ENCODE data around the gene KRT20. TPM values are rescaled to one million over a fixed set of nuclear protein-coding genes. Genes with fewer than 3 reads are reported as not detected.

The KRT20 gene
- total RNA-seq, 1 experiment from 2014 or later, result not detected

DNA sequence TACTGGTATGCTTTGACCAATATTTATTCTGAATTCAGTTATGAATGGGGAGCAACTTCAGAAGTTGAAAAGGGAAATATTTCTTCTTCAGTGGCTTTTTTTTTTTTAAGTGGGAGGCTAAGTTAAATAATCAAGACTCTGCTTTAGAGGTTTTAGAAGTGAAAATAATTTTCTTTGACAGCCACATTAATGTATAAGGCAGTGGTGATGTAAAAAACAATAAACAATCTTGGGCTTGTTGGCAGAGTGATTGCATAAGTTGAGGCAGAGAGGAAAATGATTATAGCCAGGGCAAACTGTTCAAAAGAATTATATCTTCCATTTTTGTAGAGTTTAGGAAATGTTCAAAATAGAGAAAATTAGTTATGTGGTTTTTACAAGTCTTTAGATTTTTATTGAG is 12.6 kb downstream of the KRT20 start:
- no peak overlapping the region for H3K4me3 ChIP-seq
- no peaks in the 10 kb centered on the region for H3F3A ChIP-seq (ENCODE audit: insufficient read depth, low read depth)
- H4K20me1 ChIP-seq (ENCODE audit: insufficient read depth), result no peaks in the 10 kb centered on the region
- no peak overlapping the region for H3K4me2 ChIP-seq
- no peak for DNase-seq
- H3K4me1 ChIP-seq (replicated peaks; ENCODE audit: insufficient read depth), result no peaks in the 10 kb centered on the region
- H3K36me3 ChIP-seq (ENCODE audit: low read depth), result no peaks in the 10 kb centered on the region
- POLR2A ChIA-PET (ENCODE audit: unreplicated experiment), result interaction anchor here (0.6 kb wide), 1 partner anchor 29 kb away, joined by 3 read pairs; no protein-coding TSS in a partner anchor
- H3K27me3 ChIP-seq (ENCODE audit: insufficient read depth, low read depth), result no peaks in the 10 kb centered on the region
- H3K9me3 ChIP-seq (ENCODE audit: insufficient read depth, low read depth), result no peaks in the 10 kb centered on the region
- H3K79me2 ChIP-seq (ENCODE audit: low read depth), result no peaks in the 10 kb centered on the region
- no peak overlapping the region for H3K27ac ChIP-seq
- no peak overlapping the region for H2AFZ ChIP-seq
- intact Hi-C loops (cut with micrococcal nuclease; ENCODE audit: unreplicated experiment), result no loop called here
- TF ChIP-seq, protein P1, sequence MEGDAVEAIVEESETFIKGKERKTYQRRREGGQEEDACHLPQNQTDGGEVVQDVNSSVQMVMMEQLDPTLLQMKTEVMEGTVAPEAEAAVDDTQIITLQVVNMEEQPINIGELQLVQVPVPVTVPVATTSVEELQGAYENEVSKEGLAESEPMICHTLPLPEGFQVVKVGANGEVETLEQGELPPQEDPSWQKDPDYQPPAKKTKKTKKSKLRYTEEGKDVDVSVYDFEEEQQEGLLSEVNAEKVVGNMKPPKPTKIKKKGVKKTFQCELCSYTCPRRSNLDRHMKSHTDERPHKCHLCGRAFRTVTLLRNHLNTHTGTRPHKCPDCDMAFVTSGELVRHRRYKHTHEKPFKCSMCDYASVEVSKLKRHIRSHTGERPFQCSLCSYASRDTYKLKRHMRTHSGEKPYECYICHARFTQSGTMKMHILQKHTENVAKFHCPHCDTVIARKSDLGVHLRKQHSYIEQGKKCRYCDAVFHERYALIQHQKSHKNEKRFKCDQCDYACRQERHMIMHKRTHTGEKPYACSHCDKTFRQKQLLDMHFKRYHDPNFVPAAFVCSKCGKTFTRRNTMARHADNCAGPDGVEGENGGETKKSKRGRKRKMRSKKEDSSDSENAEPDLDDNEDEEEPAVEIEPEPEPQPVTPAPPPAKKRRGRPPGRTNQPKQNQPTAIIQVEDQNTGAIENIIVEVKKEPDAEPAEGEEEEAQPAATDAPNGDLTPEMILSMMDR (conservative IDR thresholded peaks at IDR 0.05), result no peak
- TF ChIP-seq EZH2 (IDR thresholded peaks at IDR 0.05; ENCODE audit: low read depth), result no peak
- CTCF ChIA-PET, result no interaction called here
- H3K9me2 ChIP-seq (ENCODE audit: insufficient read depth), result no peaks in the 10 kb centered on the region; the same call in 1 of the 2 replicates
- no TSS peak for BruUV-seq (replicated peaks)

DNA sequence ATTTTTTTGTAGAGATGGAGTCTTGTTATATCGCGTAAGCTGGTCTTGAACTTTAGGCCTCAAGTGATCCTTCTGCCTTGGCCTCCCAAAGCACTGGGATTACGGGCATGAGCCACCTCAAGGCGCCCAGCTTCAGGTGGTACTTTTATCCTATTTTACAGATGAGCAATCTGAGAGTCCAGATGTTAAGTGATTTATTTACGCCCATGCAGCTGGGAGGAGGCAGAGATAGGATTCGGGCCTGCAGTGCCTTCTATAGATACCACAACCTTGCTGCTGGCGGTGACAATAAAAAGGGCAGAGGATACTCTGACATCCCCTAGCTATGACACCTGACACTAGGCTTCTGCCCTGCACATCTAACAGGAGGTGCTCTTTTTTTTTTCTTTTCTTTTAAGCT is 13.7 kb downstream of the KRT20 start:
- H3K79me2 ChIP-seq (ENCODE audit: low read depth), result no peaks in the 10 kb centered on the region
- H3K4me1 ChIP-seq (replicated peaks; ENCODE audit: insufficient read depth), result no peaks in the 10 kb centered on the region
- ChIA-PET POLR2A (ENCODE audit: unreplicated experiment) (no interaction called here), CTCF (interaction anchor here (0.6 to 0.7 kb wide), 2 partner anchors 601 to 792 kb away, joined by 3 to 4 read pairs; no protein-coding TSS in a partner anchor)
- DNase-seq, result no peak
- BruUV-seq (replicated peaks), result no TSS peak
- no peak overlapping the region for H2AFZ ChIP-seq
- no peak for TF ChIP-seq EZH2 (IDR thresholded peaks at IDR 0.05; ENCODE audit: low read depth)
- TF ChIP-seq, protein P1 (conservative IDR thresholded peaks at IDR 0.05), result no peak
- no peak overlapping the region for H3K27ac ChIP-seq
- intact Hi-C loops (cut with micrococcal nuclease; ENCODE audit: unreplicated experiment), result no loop called here
- H3K27me3 ChIP-seq (ENCODE audit: insufficient read depth, low read depth), result no peaks in the 10 kb centered on the region
- H3K36me3 ChIP-seq (ENCODE audit: low read depth), result no peaks in the 10 kb centered on the region
- no peaks in the 10 kb centered on the region; the same call in 1 of the 2 replicates for H3K9me2 ChIP-seq (ENCODE audit: insufficient read depth)
- H3K4me2 ChIP-seq, result no peak overlapping the region
- no peaks in the 10 kb centered on the region for H3K9me3 ChIP-seq (ENCODE audit: insufficient read depth, low read depth)
- no peaks in the 10 kb centered on the region for H3F3A ChIP-seq (ENCODE audit: insufficient read depth, low read depth)
- no peaks in the 10 kb centered on the region for H4K20me1 ChIP-seq (ENCODE audit: insufficient read depth)
- no peak overlapping the region for H3K4me3 ChIP-seq

DNA sequence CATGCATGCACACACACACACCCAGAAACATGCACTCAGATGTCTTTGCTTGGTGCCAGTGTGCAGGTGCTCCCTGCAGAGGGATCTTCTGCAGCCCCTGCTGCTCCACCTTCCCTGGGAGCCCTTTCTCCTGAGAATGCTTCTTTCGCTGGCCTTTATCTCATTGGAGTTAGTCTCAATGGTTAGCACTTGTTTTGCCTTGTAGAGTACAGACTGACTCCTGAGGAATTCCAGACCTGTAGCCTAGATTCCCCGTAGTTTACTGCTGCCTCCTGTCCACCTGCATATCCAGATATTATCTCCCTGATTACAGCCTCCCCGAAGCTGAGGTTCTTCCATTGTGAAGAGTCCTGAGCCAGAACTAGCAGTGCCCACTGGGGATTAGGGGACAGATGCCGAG is 14.9 kb downstream of the KRT20 start:
- H3K4me2 ChIP-seq, result no peak overlapping the region
- DNase-seq, result no peak
- no peaks in the 10 kb centered on the region for H3K79me2 ChIP-seq (ENCODE audit: low read depth)
- H3F3A ChIP-seq (ENCODE audit: insufficient read depth, low read depth), result no peaks in the 10 kb centered on the region
- no peak overlapping the region for H2AFZ ChIP-seq
- H3K36me3 ChIP-seq (ENCODE audit: low read depth), result no peaks in the 10 kb centered on the region
- H3K27ac ChIP-seq, result no peak overlapping the region
- TF ChIP-seq, protein P1 (conservative IDR thresholded peaks at IDR 0.05), result no peak
- TF ChIP-seq EZH2 (IDR thresholded peaks at IDR 0.05; ENCODE audit: low read depth), result no peak
- H4K20me1 ChIP-seq (ENCODE audit: insufficient read depth), result no peaks in the 10 kb centered on the region
- CTCF ChIA-PET, result no interaction called here
- H3K27me3 ChIP-seq (ENCODE audit: insufficient read depth, low read depth), result no peaks in the 10 kb centered on the region
- intact Hi-C loops (cut with micrococcal nuclease; ENCODE audit: unreplicated experiment), result no loop called here
- no peaks in the 10 kb centered on the region for H3K4me1 ChIP-seq (replicated peaks; ENCODE audit: insufficient read depth)
- H3K9me3 ChIP-seq (ENCODE audit: insufficient read depth, low read depth), result no peaks in the 10 kb centered on the region
- no peak overlapping the region for H3K4me3 ChIP-seq
- no TSS peak for BruUV-seq (replicated peaks)
- H3K9me2 ChIP-seq (ENCODE audit: insufficient read depth), result no peaks in the 10 kb centered on the region; the same call in 1 of the 2 replicates
- POLR2A ChIA-PET (ENCODE audit: unreplicated experiment), result no interaction called here

Data from PC-9 (cell line).